Kidney (tissue), 14 donors: ENCODE results near the gene CORO7. TPM values are rescaled to one million over a fixed set of nuclear protein-coding genes. Genes with fewer than 3 reads are reported as not detected.
"Not testable (repeated sequence)": the region's sequence is repeated elsewhere in the genome, so short reads cannot be mapped to it uniquely, and the experiment has no call there.

Experiments used
- DNase-seq, 5 donors: peaks; one replicate each; pipeline ENCODE4 v3.0.0-alpha.2; 2013 to 2020
- FAIRE-seq: peaks from 2 replicates; lab custom pipeline; 2012; peaks lifted over from hg19 to GRCh38; lab: Jason Lieb, UNC
- H3K27ac ChIP-seq, 2 donors: one replicate each; pipeline ENCODE4 v1.7.0; 2013; ENCODE audit warnings: low read depth in 2 of 2, low read length in 2 of 2, inconsistent platforms in 1 of 2
- H3K27me3 ChIP-seq: one replicate; pipeline ENCODE4 v1.7.1; 2013; ENCODE audit warnings: low read length, inconsistent platforms; ENCODE audit not compliant: control insufficient read depth, insufficient read depth
- H3K36me3 ChIP-seq, 3 donors: one replicate each; pipeline versions ENCODE4 v1.7.0 to v1.7.1; 2013; ENCODE audit warnings: low read length in 3 of 3, control low read depth in 1 of 3, inconsistent platforms in 1 of 3; ENCODE audit not compliant: insufficient read depth in 3 of 3, control insufficient read depth in 2 of 3
- H3K4me1 ChIP-seq, 3 donors: one replicate each; pipeline versions ENCODE4 v1.7.0 to v1.7.1; 2013; ENCODE audit warnings: low read length in 3 of 3, inconsistent platforms in 1 of 3, low read depth in 1 of 3; ENCODE audit not compliant: control insufficient read depth in 2 of 3, insufficient read depth in 2 of 3
- H3K4me3 ChIP-seq, 3 donors: one replicate each; pipeline versions ENCODE4 v1.7.0 to v1.8.1; 2013; ENCODE audit warnings: low read length in 3 of 3, control low read depth in 1 of 3, inconsistent platforms in 1 of 3
- H3K9ac ChIP-seq, 3 donors: one replicate each; pipeline versions ENCODE4 v1.7.0 to v1.7.1; 2013; ENCODE audit warnings: low read length in 3 of 3, control low read depth in 1 of 3, inconsistent platforms in 1 of 3
- H3K9me3 ChIP-seq, 3 donors: one replicate each; pipeline versions ENCODE4 v1.7.0 to v1.7.1; 2013; ENCODE audit warnings: low read length in 3 of 3, control low read depth in 1 of 3, inconsistent platforms in 1 of 3; ENCODE audit not compliant: control insufficient read depth in 2 of 3, insufficient read depth in 1 of 3
- intact Hi-C: fragments of 100-400 bp; cut with DNase I; formaldehyde crosslinking; loops from one replicate; pipeline ENCODE4 v1.11.1; 2022
- polyA plus RNA-seq: library from polyadenylated mRNA; stranded (reverse); fragments of 350-450 nt; fragmentation: Illumina TruSeq; extraction: RNeasy Lipid Tissue Mini Kit (QIAGEN cat#74804); gene quantifications from one replicate; pipeline ENCODE4 v1.2.3, GENCODE V29; 2014; ENCODE audit warnings: low read depth, low replicate concordance; ENCODE audit not compliant: insufficient read depth
- total RNA-seq: library from RNA; stranded (reverse); fragmentation: NEBNext Ultra II Directional; extraction: Animal tissue kit (Norgen Biotek cat#: 25700); gene quantifications from one replicate; pipeline ENCODE4 v1.2.1, GENCODE V29; 2021
- TF ChIP-seq, protein P1 (sequence below): IDR thresholded peaks from 3 replicates; pipeline ENCODE4 v1.5.1; 2012; ENCODE audit warnings: mild to moderate bottlenecking, moderate library complexity, borderline replicate concordance; ENCODE audit not compliant: insufficient read depth; ENCODE audit errors: extremely low read depth
- donor health status: control.
- donor health status: control.
- donor health status: control.
- donor health status: control.
- donor health status: control.
- donor health status: DM: yes; HTN: yes; CAD: no.
- donor health status: Normal renal cell carcinoma (clear cell type).

The CORO7 gene
- total and polyA plus RNA-seq, 2 donors from 2014 or later: 9.8 to 50.1 TPM

GRCh38 chr16:4336701-4337539, 79.5 kb downstream of the CORO7 start:
- FAIRE-seq: no peak

DNA sequence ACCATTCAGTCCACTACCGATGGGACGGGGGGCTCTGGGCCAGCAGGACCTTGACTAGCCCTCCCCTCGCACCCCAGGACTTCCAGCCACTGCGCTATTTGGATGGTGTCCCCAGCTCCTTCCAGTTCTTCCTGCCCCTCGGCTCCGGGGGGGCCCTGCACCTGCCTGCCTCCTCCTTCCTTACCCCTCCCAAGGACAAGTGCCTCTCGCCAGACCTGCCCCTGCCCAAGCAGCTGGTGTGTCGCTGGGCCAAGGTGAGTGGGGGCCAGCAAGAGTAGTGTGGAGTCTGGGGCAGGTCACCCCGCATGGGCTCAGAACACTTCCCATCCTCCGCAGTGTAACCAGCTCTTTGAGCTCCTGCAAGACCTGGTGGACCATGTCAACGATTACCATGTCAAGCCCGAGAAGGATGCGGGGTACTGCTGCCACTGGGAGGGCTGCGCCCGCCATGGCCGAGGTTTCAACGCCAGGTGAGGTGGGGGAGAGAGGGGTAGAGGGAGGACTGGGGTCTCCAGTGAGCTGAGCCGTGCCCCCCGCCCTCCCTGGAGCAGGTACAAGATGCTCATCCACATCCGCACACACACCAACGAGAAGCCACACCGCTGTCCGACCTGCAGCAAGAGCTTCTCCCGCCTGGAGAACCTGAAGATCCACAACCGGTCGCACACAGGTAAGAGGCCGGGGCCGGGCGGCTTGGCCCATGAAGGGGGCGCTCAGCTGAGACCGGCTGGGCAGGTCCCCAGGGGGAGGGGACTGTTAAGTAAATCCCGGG, 81.5 kb downstream of the CORO7 start:
- Histone ChIP-seq H3K27me3 (no peaks in the 10 kb centered on the region), H3K9ac (no peak overlapping the region), H3K4me1 (peaks cover 0 to 10% (median 5%) of the 10 kb centered on the region in 3 donors), H3K27ac (no peak overlapping the region), H3K4me3 (no peak overlapping the region), H3K9me3 (no peaks in the 10 kb centered on the region), H3K36me3 (peaks cover 0 to 36% (median 12%) of the 10 kb centered on the region in 3 donors)
- intact Hi-C loops: no loop called here
- peak in 2 of 5 donors; percentile 34 to 73 for DNase-seq
- TF ChIP-seq, protein P1, sequence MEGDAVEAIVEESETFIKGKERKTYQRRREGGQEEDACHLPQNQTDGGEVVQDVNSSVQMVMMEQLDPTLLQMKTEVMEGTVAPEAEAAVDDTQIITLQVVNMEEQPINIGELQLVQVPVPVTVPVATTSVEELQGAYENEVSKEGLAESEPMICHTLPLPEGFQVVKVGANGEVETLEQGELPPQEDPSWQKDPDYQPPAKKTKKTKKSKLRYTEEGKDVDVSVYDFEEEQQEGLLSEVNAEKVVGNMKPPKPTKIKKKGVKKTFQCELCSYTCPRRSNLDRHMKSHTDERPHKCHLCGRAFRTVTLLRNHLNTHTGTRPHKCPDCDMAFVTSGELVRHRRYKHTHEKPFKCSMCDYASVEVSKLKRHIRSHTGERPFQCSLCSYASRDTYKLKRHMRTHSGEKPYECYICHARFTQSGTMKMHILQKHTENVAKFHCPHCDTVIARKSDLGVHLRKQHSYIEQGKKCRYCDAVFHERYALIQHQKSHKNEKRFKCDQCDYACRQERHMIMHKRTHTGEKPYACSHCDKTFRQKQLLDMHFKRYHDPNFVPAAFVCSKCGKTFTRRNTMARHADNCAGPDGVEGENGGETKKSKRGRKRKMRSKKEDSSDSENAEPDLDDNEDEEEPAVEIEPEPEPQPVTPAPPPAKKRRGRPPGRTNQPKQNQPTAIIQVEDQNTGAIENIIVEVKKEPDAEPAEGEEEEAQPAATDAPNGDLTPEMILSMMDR: no peak
- FAIRE-seq: no peak

More at GRCh38 chr16:4336701-4337539, 79.5 kb downstream of the CORO7 start:
- Histone ChIP-seq H3K9ac (no peak overlapping the region), H3K4me3 (no peak overlapping the region), H3K36me3 (peaks cover 0 to 40% (median 12%) of the 10 kb centered on the region in 3 donors), H3K27me3 (no peaks in the 10 kb centered on the region), H3K9me3 (no peaks in the 10 kb centered on the region), H3K27ac (no peak overlapping the region), H3K4me1 (peaks cover 0 to 9% (median 0%) of the 10 kb centered on the region in 3 donors)
- TF ChIP-seq, protein P1: no peak
- intact Hi-C loops: no loop called here
- peak in 1 of 5 donors; percentile 75 for DNase-seq

- Histone ChIP-seq H3K36me3 (peaks cover 0 to 36% (median 12%) of the 10 kb centered on the region in 3 donors), H3K4me1 (peaks cover 0 to 16% (median 16%) of the 10 kb centered on the region in 3 donors)
- intact Hi-C loops, H3K27me3 ChIP-seq, H3K27ac ChIP-seq, H3K4me3 ChIP-seq, FAIRE-seq, H3K9ac ChIP-seq, DNase-seq, H3K9me3 ChIP-seq: not testable (repeated sequence)
Measured at GRCh38 chr16:4333714-4334113, 82.7 kb downstream of the CORO7 start.

DNA sequence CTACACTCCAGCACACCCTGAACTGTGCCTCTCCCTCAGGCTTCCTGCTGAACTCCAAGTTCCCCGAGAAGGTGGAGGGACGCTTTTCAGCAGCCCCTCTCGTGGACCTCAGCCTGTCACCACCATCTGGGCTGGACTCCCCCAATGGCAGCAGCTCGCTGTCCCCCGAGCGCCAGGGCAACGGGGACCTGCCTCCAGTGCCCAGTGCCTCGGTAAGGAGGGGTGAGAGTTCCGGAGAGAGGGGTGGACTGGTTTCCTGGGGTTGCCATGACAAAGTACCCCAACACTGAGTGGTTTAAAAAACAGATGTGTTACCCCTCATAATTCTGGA, 83.1 kb downstream of the CORO7 start:
- no peak overlapping the region for H3K4me3 ChIP-seq
- DNase-seq (no peak), FAIRE-seq (no peak)
- H3K4me1 ChIP-seq: peaks cover 0 to 20% (median 20%) of the 10 kb centered on the region in 3 donors
- peaks cover 0 to 36% (median 12%) of the 10 kb centered on the region in 3 donors for H3K36me3 ChIP-seq
- TF ChIP-seq, protein P1: no peak
- H3K9me3 ChIP-seq: no peaks in the 10 kb centered on the region
- intact Hi-C loops: no loop called here
- H3K9ac ChIP-seq: no peak overlapping the region
- no peaks in the 10 kb centered on the region for H3K27me3 ChIP-seq
- H3K27ac ChIP-seq: no peak overlapping the region
